GM12878 (cell line): ENCODE results near the gene NFATC1.

Experiments used
- BACH1 ChIP-seq: fragments of 450-650 bp; IDR thresholded peaks from 2 replicates; pipeline ENCODE4 v1.6.1; 2017; ENCODE audit warnings: mild to moderate bottlenecking, borderline replicate concordance
- CEBPB ChIP-seq, 2 experiments: fragments of 150-350 bp in 1 of 2; IDR thresholded peaks; 2 replicates each; pipeline ENCODE4 v1.6.1; 2012 to 2014; ENCODE audit warnings: low read depth in 2 of 2, low read length in 2 of 2, borderline replicate concordance in 1 of 2, inconsistent platforms in 1 of 2
- CHD4 ChIP-seq: fragments of 200-600 bp; sonication (generic); IDR thresholded peaks from 2 replicates; pipeline ENCODE4 v1.6.1; 2016; ENCODE audit warnings: mild to moderate bottlenecking
- ELK1 ChIP-seq: IDR thresholded peaks from 2 replicates; pipeline ENCODE4 v1.6.1; 2012; ENCODE audit warnings: low read depth, low read length, improper control_type of control experiment
- EZH2 ChIP-seq: IDR thresholded peaks from 2 replicates; pipeline ENCODE4 v1.6.1; 2012; ENCODE audit warnings: low read depth, mild to moderate bottlenecking, control low read depth, inconsistent platforms, low read length, borderline replicate concordance; ENCODE audit not compliant: control insufficient read depth
- KDM1A ChIP-seq: fragments of 200-600 bp; sonication (generic); IDR thresholded peaks from 2 replicates; pipeline ENCODE4 v1.6.1; 2016; ENCODE audit warnings: borderline replicate concordance
- RAD21 ChIP-seq: IDR thresholded peaks from 2 replicates; pipeline ENCODE4 v1.6.1; 2011; ENCODE audit warnings: mild to moderate bottlenecking, low read depth, low read length, moderate library complexity; ENCODE audit not compliant: insufficient read depth
- SP1 ChIP-seq: IDR thresholded peaks from one replicate; pipeline ENCODE4 v1.6.1; 2011; ENCODE audit warnings: low read depth, low read length
- TARDBP ChIP-seq: IDR thresholded peaks from 2 replicates; pipeline ENCODE4 v1.6.1; 2016; ENCODE audit warnings: borderline replicate concordance
- TF ChIP-seq, protein P1 (sequence below), 3 experiments: IDR thresholded peaks in 2 of 3; conservative IDR thresholded peaks in 1 of 3; 2 replicates each; pipeline ENCODE4 v1.5.1; 2011; ENCODE audit warnings: low read depth in 3 of 3, low read length in 3 of 3, mild to moderate bottlenecking in 3 of 3, control low read depth in 2 of 3, moderate library complexity in 2 of 3, inconsistent platforms in 1 of 3, mixed read lengths in 1 of 3; ENCODE audit not compliant: control insufficient read depth in 2 of 3, insufficient read depth in 1 of 3; ENCODE audit errors: extremely low read depth in 1 of 3
- TF ChIP-seq, protein P2 (sequence below): IDR thresholded peaks from 2 replicates; pipeline ENCODE4 v1.6.1; 2012; ENCODE audit warnings: low read depth, low read length, improper control_type of control experiment
- TF ChIP-seq, protein P3 (sequence below): IDR thresholded peaks from 2 replicates; pipeline ENCODE4 v1.6.1; 2012; ENCODE audit warnings: low read length, inconsistent platforms

DNA sequence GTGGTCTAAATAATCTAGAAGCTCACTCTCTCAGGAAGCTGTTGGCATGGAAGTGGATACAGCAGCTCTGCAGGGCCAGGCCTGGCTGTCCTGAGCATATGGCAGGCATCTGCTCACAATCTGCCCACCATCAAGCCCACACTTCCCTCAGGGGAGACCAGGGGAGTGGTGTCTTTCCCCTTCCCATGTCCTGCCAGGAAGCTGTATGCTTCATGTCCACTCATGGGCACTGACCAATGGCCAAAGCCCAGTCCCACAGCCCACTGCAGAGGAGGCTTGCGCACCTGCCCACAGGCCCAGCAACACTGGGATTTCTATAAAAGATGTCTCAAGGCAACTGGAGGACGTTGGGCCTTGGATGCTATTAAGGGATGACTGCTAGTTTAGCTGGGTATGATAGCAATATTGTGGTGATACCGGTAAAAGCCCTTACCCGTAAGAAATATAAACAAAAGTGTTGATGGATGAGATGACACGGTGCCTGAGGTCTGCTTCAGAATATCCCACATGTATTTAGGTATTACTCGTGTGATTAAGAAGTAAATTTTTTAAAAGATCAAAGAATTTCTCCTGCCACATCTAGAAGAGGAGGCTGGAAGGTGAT is 177.2 kb downstream of the NFATC1 start:
- TF ChIP-seq CEBPB (IDR thresholded peaks at IDR 0.05; ENCODE audit: borderline replicate concordance in 1 of 2, low read depth in 2 of 2, low read length in 2 of 2) = no peak
- no peak for TF ChIP-seq TARDBP
- no peak for TF ChIP-seq EZH2
- TF ChIP-seq RAD21 = no peak
- TF ChIP-seq, protein P1, sequence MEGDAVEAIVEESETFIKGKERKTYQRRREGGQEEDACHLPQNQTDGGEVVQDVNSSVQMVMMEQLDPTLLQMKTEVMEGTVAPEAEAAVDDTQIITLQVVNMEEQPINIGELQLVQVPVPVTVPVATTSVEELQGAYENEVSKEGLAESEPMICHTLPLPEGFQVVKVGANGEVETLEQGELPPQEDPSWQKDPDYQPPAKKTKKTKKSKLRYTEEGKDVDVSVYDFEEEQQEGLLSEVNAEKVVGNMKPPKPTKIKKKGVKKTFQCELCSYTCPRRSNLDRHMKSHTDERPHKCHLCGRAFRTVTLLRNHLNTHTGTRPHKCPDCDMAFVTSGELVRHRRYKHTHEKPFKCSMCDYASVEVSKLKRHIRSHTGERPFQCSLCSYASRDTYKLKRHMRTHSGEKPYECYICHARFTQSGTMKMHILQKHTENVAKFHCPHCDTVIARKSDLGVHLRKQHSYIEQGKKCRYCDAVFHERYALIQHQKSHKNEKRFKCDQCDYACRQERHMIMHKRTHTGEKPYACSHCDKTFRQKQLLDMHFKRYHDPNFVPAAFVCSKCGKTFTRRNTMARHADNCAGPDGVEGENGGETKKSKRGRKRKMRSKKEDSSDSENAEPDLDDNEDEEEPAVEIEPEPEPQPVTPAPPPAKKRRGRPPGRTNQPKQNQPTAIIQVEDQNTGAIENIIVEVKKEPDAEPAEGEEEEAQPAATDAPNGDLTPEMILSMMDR (IDR thresholded peaks at IDR 0.05 in 2 of 3, conservative IDR thresholded peaks at IDR 0.05 in 1 of 3; ENCODE audit: control insufficient read depth in 2 of 3, extremely low read depth in 1 of 3, insufficient read depth in 1 of 3, low read depth in 3 of 3, low read length in 3 of 3) = no peak
- no peak for TF ChIP-seq CHD4
- TF ChIP-seq, protein P2, sequence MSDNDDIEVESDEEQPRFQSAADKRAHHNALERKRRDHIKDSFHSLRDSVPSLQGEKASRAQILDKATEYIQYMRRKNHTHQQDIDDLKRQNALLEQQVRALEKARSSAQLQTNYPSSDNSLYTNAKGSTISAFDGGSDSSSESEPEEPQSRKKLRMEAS = no peak
- TF ChIP-seq KDM1A = no peak
- TF ChIP-seq SP1 = no peak
- no peak for TF ChIP-seq BACH1
- TF ChIP-seq ELK1 = no peak
- TF ChIP-seq, protein P3, sequence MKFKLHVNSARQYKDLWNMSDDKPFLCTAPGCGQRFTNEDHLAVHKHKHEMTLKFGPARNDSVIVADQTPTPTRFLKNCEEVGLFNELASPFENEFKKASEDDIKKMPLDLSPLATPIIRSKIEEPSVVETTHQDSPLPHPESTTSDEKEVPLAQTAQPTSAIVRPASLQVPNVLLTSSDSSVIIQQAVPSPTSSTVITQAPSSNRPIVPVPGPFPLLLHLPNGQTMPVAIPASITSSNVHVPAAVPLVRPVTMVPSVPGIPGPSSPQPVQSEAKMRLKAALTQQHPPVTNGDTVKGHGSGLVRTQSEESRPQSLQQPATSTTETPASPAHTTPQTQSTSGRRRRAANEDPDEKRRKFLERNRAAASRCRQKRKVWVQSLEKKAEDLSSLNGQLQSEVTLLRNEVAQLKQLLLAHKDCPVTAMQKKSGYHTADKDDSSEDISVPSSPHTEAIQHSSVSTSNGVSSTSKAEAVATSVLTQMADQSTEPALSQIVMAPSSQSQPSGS = no peak
